Neural crest cell (in vitro differentiated cells): Measurements from ENCODE around the gene PLN. TPM values are rescaled to one million over a fixed set of nuclear protein-coding genes. Genes with fewer than 3 reads are reported as not detected.

Experiments used
- DNase-seq: peaks from one replicate; pipeline ENCODE4 v3.0.0; 2021; ENCODE audit warnings: low read depth, mixed read lengths, low spot score
- H3K27ac Mint-ChIP-seq: one replicate; pipeline ENCODE4 v1.8.0; 2021; ENCODE audit warnings: mild to moderate bottlenecking, mixed read lengths; ENCODE audit not compliant: unreplicated experiment
- H3K27me3 Mint-ChIP-seq: 2 replicates; pipeline ENCODE4 v1.8.0; 2021; ENCODE audit warnings: low read depth, mild to moderate bottlenecking, mixed read lengths
- H3K36me3 Mint-ChIP-seq: 2 replicates; pipeline ENCODE4 v1.8.0; 2021; ENCODE audit warnings: low read depth, mild to moderate bottlenecking, mixed read lengths
- H3K4me1 Mint-ChIP-seq: 2 replicates; pipeline ENCODE4 v1.8.0; 2021; ENCODE audit warnings: mixed read lengths
- H3K4me3 Mint-ChIP-seq: one replicate; pipeline ENCODE4 v1.8.0; 2021; ENCODE audit warnings: mild to moderate bottlenecking, mixed read lengths
- H3K9me3 Mint-ChIP-seq: 2 replicates; pipeline ENCODE4 v1.8.0; 2021; ENCODE audit warnings: mixed read lengths
- total RNA-seq: library from RNA; stranded (reverse); gene quantifications from 2 replicates; pipeline ENCODE4 v1.2.1, GENCODE V29; 2021
- TF ChIP-seq, protein P1 (sequence below): fragments of 200-600 bp; sonication (generic); conservative IDR thresholded peaks from 2 replicates; pipeline ENCODE4 v1.5.0; 2021; ENCODE audit warnings: antibody characterized with exemption, mild to moderate bottlenecking

The PLN gene
- total RNA-seq, 1 donor from 2014 or later: not detected

DNA sequence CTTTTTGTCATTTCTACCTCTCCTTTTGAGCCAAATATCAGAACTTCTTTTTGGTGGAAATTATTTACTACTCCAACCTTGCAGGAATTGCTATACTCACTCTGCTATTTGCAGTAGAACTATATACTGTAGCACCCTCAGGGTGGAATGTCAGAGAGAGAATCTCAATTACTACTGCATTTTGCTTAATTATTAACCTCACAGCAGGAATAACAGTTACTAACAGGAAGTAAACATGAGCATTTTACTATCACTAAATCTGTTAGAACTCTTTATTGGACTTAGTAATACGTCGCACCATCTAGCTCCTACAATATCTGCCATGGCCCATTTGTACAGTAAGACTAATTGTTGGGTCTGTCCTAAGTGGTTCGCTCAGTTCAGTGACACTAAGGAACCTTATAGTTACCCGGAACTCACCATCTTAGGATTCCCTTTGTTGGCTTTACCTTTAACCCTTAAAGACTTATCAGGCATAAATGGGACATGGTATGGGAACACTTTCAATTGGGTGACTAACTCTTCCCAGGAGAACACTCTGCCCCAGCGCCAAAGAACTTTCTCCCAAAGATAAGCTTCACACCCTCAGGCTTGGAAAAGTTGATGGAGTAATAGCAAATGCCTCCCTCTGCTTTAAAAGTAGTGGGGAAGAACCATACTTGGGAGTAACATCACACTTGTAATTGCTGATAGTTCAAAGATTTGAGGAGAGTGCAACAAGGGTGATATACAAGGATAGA, 38.8 kb downstream of the PLN start:
- DNase-seq: no peak
- H3K27me3 Mint-ChIP-seq: no peaks in the 10 kb centered on the region
- peaks cover 11% of the 10 kb centered on the region for H3K4me1 Mint-ChIP-seq
- peaks cover 2% of the 10 kb centered on the region for H3K36me3 Mint-ChIP-seq
- H3K27ac Mint-ChIP-seq: no peak overlapping the region
- H3K4me3 Mint-ChIP-seq: no peak overlapping the region
- H3K9me3 Mint-ChIP-seq: no peaks in the 10 kb centered on the region
- TF ChIP-seq, protein P1, sequence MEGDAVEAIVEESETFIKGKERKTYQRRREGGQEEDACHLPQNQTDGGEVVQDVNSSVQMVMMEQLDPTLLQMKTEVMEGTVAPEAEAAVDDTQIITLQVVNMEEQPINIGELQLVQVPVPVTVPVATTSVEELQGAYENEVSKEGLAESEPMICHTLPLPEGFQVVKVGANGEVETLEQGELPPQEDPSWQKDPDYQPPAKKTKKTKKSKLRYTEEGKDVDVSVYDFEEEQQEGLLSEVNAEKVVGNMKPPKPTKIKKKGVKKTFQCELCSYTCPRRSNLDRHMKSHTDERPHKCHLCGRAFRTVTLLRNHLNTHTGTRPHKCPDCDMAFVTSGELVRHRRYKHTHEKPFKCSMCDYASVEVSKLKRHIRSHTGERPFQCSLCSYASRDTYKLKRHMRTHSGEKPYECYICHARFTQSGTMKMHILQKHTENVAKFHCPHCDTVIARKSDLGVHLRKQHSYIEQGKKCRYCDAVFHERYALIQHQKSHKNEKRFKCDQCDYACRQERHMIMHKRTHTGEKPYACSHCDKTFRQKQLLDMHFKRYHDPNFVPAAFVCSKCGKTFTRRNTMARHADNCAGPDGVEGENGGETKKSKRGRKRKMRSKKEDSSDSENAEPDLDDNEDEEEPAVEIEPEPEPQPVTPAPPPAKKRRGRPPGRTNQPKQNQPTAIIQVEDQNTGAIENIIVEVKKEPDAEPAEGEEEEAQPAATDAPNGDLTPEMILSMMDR: no peak

DNA sequence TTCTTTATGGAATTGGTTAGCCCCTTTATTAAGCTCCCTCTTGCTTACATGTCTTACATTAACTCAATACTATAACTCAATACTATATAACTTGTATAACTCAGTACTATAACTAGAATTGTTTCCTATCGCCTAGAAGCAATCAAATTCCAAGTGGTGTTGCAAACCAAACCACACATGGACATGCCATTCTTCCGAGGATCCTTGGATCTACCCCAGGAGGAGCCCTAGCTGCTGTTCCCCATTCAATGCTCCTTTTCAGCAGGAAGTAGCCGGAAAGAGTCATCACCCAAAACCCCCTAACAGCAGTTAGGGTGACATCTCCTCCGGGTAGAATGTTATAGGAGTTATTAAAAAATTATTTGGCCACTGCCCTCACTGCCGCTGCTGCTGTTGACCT, 40.5 kb downstream of the PLN start:
- DNase-seq: no peak
- H3K4me3 Mint-ChIP-seq: no peak overlapping the region
- H3K36me3 Mint-ChIP-seq: peaks cover 3% of the 10 kb centered on the region
- H3K27ac Mint-ChIP-seq: no peak overlapping the region
- H3K9me3 Mint-ChIP-seq: peaks cover under 1% of the 10 kb centered on the region
- no peaks in the 10 kb centered on the region for H3K27me3 Mint-ChIP-seq
- TF ChIP-seq, protein P1: no peak
- peaks cover 14% of the 10 kb centered on the region for H3K4me1 Mint-ChIP-seq

- Mint-ChIP-seq H3K4me1 (peaks cover 17% of the 10 kb centered on the region), H3K4me3 (no peak overlapping the region), H3K9me3 (peaks cover 5% of the 10 kb centered on the region), H3K27me3 (no peaks in the 10 kb centered on the region), H3K27ac (peak overlapping the region; percentile 45), H3K36me3 (peaks cover 8% of the 10 kb centered on the region)
- TF ChIP-seq, protein P1: no peak
- no peak for DNase-seq
These were observed 41.1 kb downstream of the PLN start for GRCh38 chr6:118589186-118589585.

- Mint-ChIP-seq H3K27ac (peak overlapping the region; percentile 45), H3K9me3 (peaks cover 5% of the 10 kb centered on the region), H3K36me3 (peaks cover 8% of the 10 kb centered on the region), H3K4me3 (no peak overlapping the region), H3K4me1 (peaks cover 17% of the 10 kb centered on the region), H3K27me3 (no peaks in the 10 kb centered on the region)
- TF ChIP-seq, protein P1: no peak
- no peak for DNase-seq
These were observed 41.7 kb downstream of the PLN start for GRCh38 chr6:118589649-118590365.

DNA sequence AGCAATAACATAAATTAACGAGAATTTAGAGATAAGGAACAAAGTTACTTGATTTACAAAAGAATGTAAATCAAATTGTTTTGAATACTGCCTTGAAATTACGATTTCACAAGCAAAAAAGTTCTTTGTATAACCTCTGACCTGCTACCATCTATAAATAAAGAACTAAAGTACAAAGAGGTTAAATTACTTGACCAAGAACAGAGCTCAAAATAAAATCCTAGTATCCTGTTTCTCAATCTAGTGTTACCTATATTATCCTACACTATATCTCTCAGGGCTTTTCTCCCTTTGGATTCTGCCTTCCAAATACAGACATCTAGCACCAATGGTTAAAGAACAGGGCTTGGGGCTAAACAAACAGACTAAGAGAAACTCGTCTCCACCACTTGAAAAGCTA, 43.8 kb downstream of the PLN start:
- Mint-ChIP-seq H3K27ac (no peak overlapping the region), H3K27me3 (no peaks in the 10 kb centered on the region), H3K36me3 (peaks cover 10% of the 10 kb centered on the region), H3K4me3 (no peak overlapping the region), H3K9me3 (peaks cover 5% of the 10 kb centered on the region), H3K4me1 (peaks cover 17% of the 10 kb centered on the region)
- TF ChIP-seq, protein P1: no peak
- no peak for DNase-seq
